Thyroid gland (tissue), 4 donors: ENCODE results near the gene PGGHG. TPM values are rescaled to one million over a fixed set of nuclear protein-coding genes. Genes with fewer than 3 reads are reported as not detected.

Experiments used
- DNase-seq, 2 donors: peaks; one replicate each; pipeline ENCODE4 v3.0.0-alpha.2; 2019
- H3K27ac ChIP-seq, 3 donors: fragments of 200-600 bp; sonication (generic); 1 replicate in 2 of 3; 2 replicates in 1 of 3; pipeline ENCODE4 v1.5.1; 2016 to 2019; ENCODE audit warnings: mild to moderate bottlenecking in 1 of 3, moderate library complexity in 1 of 3
- H3K27me3 ChIP-seq: fragments of 200-600 bp; sonication (generic); one replicate; pipeline ENCODE4 v1.5.1; 2019
- H3K36me3 ChIP-seq, 2 donors: fragments of 200-600 bp; sonication (generic); one replicate each; pipeline ENCODE4 v1.5.1; 2016 to 2019
- H3K4me1 ChIP-seq, 2 donors: fragments of 200-600 bp; sonication (generic); one replicate each; pipeline ENCODE4 v1.5.1; 2017 to 2019
- H3K4me3 ChIP-seq, 3 donors: fragments of 200-600 bp; sonication (generic); replicated peaks in 1 of 3; 1 replicate in 2 of 3; 2 replicates in 1 of 3; pipeline ENCODE4 v1.5.1; 2016; ENCODE audit warnings: mild to moderate bottlenecking in 1 of 3
- H3K9me3 ChIP-seq: fragments of 200-600 bp; sonication (generic); one replicate; pipeline ENCODE4 v1.5.1; 2017
- CTCF ChIP-seq, 6 experiments: fragments of 200-600 bp in 3 of 6; fragments of 450-650 bp in 3 of 6; sonication (generic) in 3 of 6; IDR thresholded peaks; one replicate each; pipeline ENCODE4 v1.5.1; 2016 to 2019; ENCODE audit warnings: antibody characterized with exemption in 6 of 6, mild to moderate bottlenecking in 2 of 6, inconsistent platforms in 1 of 6, moderate library complexity in 1 of 6
- POLR2A ChIP-seq, 2 donors: fragments of 450-650 bp; IDR thresholded peaks; one replicate each; pipeline ENCODE4 v1.6.1; 2017; ENCODE audit warnings: antibody characterized with exemption in 2 of 2, mild to moderate bottlenecking in 2 of 2, moderate library complexity in 1 of 2
- WGBS, 2 donors: methylation state at CpG; one replicate each; pipeline ENCODE4 v1.1.5; 2017; 5-methylcytosine and 5-hydroxymethylcytosine counted together
- intact Hi-C: fragments of 100-400 bp; cut with DNase I; formaldehyde crosslinking; loops from one replicate; pipeline ENCODE4 v1.15.1; 2023
- total RNA-seq, 4 donors: library from RNA; depleted of rRNA; stranded (reverse); fragments of >200 nt; gene quantifications; one replicate each; pipeline ENCODE4 v1.2.3, GENCODE V29; 2016

PGGHG gene
- total RNA-seq, 4 donors from 2014 or later, result 21.8 to 43.3 (median 32.7) TPM

- Histone ChIP-seq H3K9me3 (no peaks in the 10 kb centered on the region), H3K4me1 (peaks cover 0 to 4% of the 10 kb centered on the region in 2 donors), H3K4me3 (no peak overlapping the region), H3K36me3 (no peaks in the 10 kb centered on the region), H3K27me3 (no peaks in the 10 kb centered on the region), H3K27ac (no peak overlapping the region)
- DNase-seq, result no peak
- TF ChIP-seq CTCF (IDR thresholded peaks at IDR 0.05), result no peak
- no peak for TF ChIP-seq POLR2A (IDR thresholded peaks at IDR 0.05)
- WGBS, 2 donors, result 67 to 79% methylated on average over 3 to 11 of the region's 13 CpGs
- intact Hi-C loops, result no loop called here
Measured at GRCh38 chr11:297051-297585, 8.2 kb downstream of the PGGHG start.

- Histone ChIP-seq H3K4me1 (peaks cover 0 to 4% of the 10 kb centered on the region in 2 donors), H3K27ac (peak overlapping the region in 1 of 3 donors; percentile 12), H3K9me3 (no peaks in the 10 kb centered on the region), H3K4me3 (no peak overlapping the region), H3K27me3 (no peaks in the 10 kb centered on the region), H3K36me3 (no peaks in the 10 kb centered on the region)
- intact Hi-C loops, result no loop called here
- WGBS, 2 donors, result 53 to 55% methylated on average over 18 to 22 of the region's 26 CpGs
- TF ChIP-seq POLR2A (IDR thresholded peaks at IDR 0.05), result no peak
- no peak for TF ChIP-seq CTCF (IDR thresholded peaks at IDR 0.05)
- DNase-seq, result no peak
Measured at GRCh38 chr11:297586-298405, 8.9 kb downstream of the PGGHG start.

- H3K9me3 ChIP-seq, result no peaks in the 10 kb centered on the region
- no peak overlapping the region for H3K4me3 ChIP-seq
- peak overlapping the region in 1 of 3 donors; percentile 12 for H3K27ac ChIP-seq
- 57 to 83% methylated on average over 1 of the region's 15 CpGs for WGBS, 2 donors
- DNase-seq, result peak in 1 of 2 donors; percentile 18
- no peaks in the 10 kb centered on the region for H3K27me3 ChIP-seq
- intact Hi-C loops, result no loop called here
- H3K4me1 ChIP-seq, result peaks cover 0 to 4% of the 10 kb centered on the region in 2 donors
- TF ChIP-seq CTCF (IDR thresholded peaks at IDR 0.05) (no peak), POLR2A (IDR thresholded peaks at IDR 0.05) (no peak)
- H3K36me3 ChIP-seq, result no peaks in the 10 kb centered on the region
Measured at GRCh38 chr11:298406-299065, 9.6 kb downstream of the PGGHG start.

- no peaks in the 10 kb centered on the region for H3K9me3 ChIP-seq
- DNase-seq, result no peak
- no peaks in the 10 kb centered on the region for H3K36me3 ChIP-seq
- WGBS, 2 donors, result 60 to 68% methylated on average over 17 to 19 of the region's 40 CpGs
- intact Hi-C loops, result no loop called here
- H3K4me1 ChIP-seq, result peaks cover 0 to 4% of the 10 kb centered on the region in 2 donors
- no peak within 1 kb of the TSS for H3K27ac ChIP-seq
- TF ChIP-seq CTCF (IDR thresholded peaks at IDR 0.05) (no peak), POLR2A (IDR thresholded peaks at IDR 0.05) (no peak)
- no peak within 1 kb of the TSS for H3K4me3 ChIP-seq
- no peaks in the 10 kb centered on the region for H3K27me3 ChIP-seq
Measured at GRCh38 chr11:299081-299891, 10.4 kb downstream of the PGGHG start, which contains the start of gene IFITM5. Gene IFITM5, minus strand, starts transcription at chr11:299526. Its CDS starts 36 bp downstream, at chr11:299490.
